ENCODE data around the gene BSPRY. TPM values are rescaled to one million over a fixed set of nuclear protein-coding genes. Genes with fewer than 3 reads are reported as not detected.
"Not testable (repeated sequence)": the region's sequence is repeated elsewhere in the genome, so short reads cannot be mapped to it uniquely, and the experiment has no call there.

BSPRY gene
- total RNA-seq, 1 donor from 2014 or later = 1.3 TPM

GRCh38 chr9:113361304-113362018, 12.1 kb downstream of the BSPRY start:
- no peak for DNase-seq
- no peak for ATAC-seq (ENCODE audit: low read depth)
- Mint-ChIP-seq H3K9me3 (no peaks in the 10 kb centered on the region), H3K4me1 (no peaks in the 10 kb centered on the region), H3K27ac (no peak overlapping the region), H3K36me3 (ENCODE audit: low read depth) (no peaks in the 10 kb centered on the region), H3K4me3 (no peak overlapping the region), H3K27me3 (no peaks in the 10 kb centered on the region)
- intact Hi-C loops (cut with micrococcal nuclease) = no loop called here
- no peak for TF ChIP-seq CTCF (IDR thresholded peaks at IDR 0.05)
- POLR2A ChIA-PET = no interaction called here
- CTCF ChIA-PET = no interaction called here

- ATAC-seq (ENCODE audit: low read depth) = no peak
- Mint-ChIP-seq H3K9me3 (no peaks in the 10 kb centered on the region), H3K36me3 (ENCODE audit: low read depth) (no peaks in the 10 kb centered on the region), H3K4me3 (no peak overlapping the region), H3K27me3 (no peaks in the 10 kb centered on the region), H3K27ac (no peak overlapping the region), H3K4me1 (no peaks in the 10 kb centered on the region)
- ChIA-PET CTCF (no interaction called here), POLR2A (no interaction called here)
- TF ChIP-seq CTCF (IDR thresholded peaks at IDR 0.05) = no peak
- DNase-seq = no peak
- intact Hi-C loops (cut with micrococcal nuclease) = no loop called here
Observed at GRCh38 chr9:113363336-113363735, 14.0 kb downstream of the BSPRY start.

- no peak for DNase-seq
- no peaks in the 10 kb centered on the region for H3K27me3 Mint-ChIP-seq
- TF ChIP-seq CTCF (IDR thresholded peaks at IDR 0.05) = no peak
- intact Hi-C loops (cut with micrococcal nuclease) = no loop called here
- ATAC-seq (ENCODE audit: low read depth) = no peak
- no peaks in the 10 kb centered on the region for H3K36me3 Mint-ChIP-seq (ENCODE audit: low read depth)
- H3K4me3 Mint-ChIP-seq = no peak overlapping the region
- no peaks in the 10 kb centered on the region for H3K9me3 Mint-ChIP-seq
- H3K27ac Mint-ChIP-seq = no peak overlapping the region
- ChIA-PET CTCF (no interaction called here), POLR2A (interaction anchor here (0.6 kb wide), 1 partner anchor 1880 kb away, joined by 4 read pairs; the partner anchor contains the start of gene ECPAS)
- no peaks in the 10 kb centered on the region for H3K4me1 Mint-ChIP-seq
Observed at GRCh38 chr9:113364951-113365350, 15.6 kb downstream of the BSPRY start.

GRCh38 chr9:113365652-113366051, 16.3 kb downstream of the BSPRY start:
- ATAC-seq (ENCODE audit: low read depth); H3K36me3 Mint-ChIP-seq (ENCODE audit: low read depth); H3K9me3 Mint-ChIP-seq; POLR2A ChIA-PET; H3K4me3 Mint-ChIP-seq; intact Hi-C loops (cut with micrococcal nuclease); H3K4me1 Mint-ChIP-seq; DNase-seq; H3K27me3 Mint-ChIP-seq; H3K27ac Mint-ChIP-seq; CTCF ChIA-PET: not testable (repeated sequence)

GRCh38 chr9:113368348-113368981, 19.1 kb downstream of the BSPRY start:
- Mint-ChIP-seq H3K4me1 (no peaks in the 10 kb centered on the region), H3K9me3 (no peaks in the 10 kb centered on the region), H3K27me3 (no peaks in the 10 kb centered on the region), H3K27ac (no peak overlapping the region), H3K4me3 (no peak overlapping the region), H3K36me3 (ENCODE audit: low read depth) (peaks cover 12% of the 10 kb centered on the region)
- ChIA-PET CTCF (no interaction called here), POLR2A (no interaction called here)
- ATAC-seq (ENCODE audit: low read depth) = no peak
- intact Hi-C loops (cut with micrococcal nuclease) = no loop called here
- TF ChIP-seq CTCF (IDR thresholded peaks at IDR 0.05) = no peak
- DNase-seq = no peak

Measured in activated B cell treated with CpG ODN at 0.5 μM for 24 hours (primary cell).